GM19043 (cell line): ENCODE measurements around the gene RASGRP3.

Experiments used
- ATAC-seq: cut with Tn5 transposase; IDR thresholded peaks from one replicate; pipeline ENCODE4 v1.9.1; 2021; ENCODE audit warnings: low read depth; ENCODE audit not compliant: unreplicated experiment

Gene RASGRP3

GRCh38 chr2:33614190-33614589 is 137.7 kb downstream of the RASGRP3 start:
- no peak for ATAC-seq
